Frontal cortex (tissue), 4 donors: Measurements from ENCODE around the gene KRT1. TPM values are rescaled to one million over a fixed set of nuclear protein-coding genes. Genes with fewer than 3 reads are reported as not detected.
"Not testable (repeated sequence)": the region's sequence is repeated elsewhere in the genome, so short reads cannot be mapped to it uniquely, and the experiment has no call there.

Source experiments
- DNase-seq, 2 donors: peaks; one replicate each; pipeline ENCODE4 v3.0.0; 2012; ENCODE audit warnings: low spot score in 2 of 2
- FAIRE-seq: peaks from 2 replicates; lab custom pipeline; 2012; peaks lifted over from hg19 to GRCh38; lab: Jason Lieb, UNC
- total RNA-seq: library from RNA; depleted of rRNA; stranded (reverse); fragments of >200 nt; gene quantifications from one replicate; pipeline ENCODE4 v1.2.3, GENCODE V29; 2014
- donor health status: control.
- donor health status: control.
- donor health status: control.

The KRT1 gene
- total RNA-seq: 0.82 TPM

DNA sequence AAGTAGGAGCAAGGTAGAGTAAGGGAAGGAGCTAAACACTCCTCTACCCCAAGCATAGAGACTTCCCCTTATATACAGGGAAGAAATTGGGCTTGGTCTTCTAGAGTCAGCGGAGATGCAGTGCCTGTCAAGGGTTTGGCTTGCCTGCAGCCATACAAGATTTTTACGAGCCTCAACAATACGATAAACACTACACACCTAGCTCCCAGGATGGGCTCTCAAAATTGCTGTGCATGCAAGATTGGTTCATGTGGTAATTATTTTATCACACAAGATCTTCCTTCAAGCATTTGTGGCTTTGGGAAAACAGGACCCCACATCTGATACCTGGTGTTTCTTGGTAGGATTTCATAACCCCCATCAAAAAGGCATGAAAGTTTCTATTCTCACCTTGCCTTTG lies at the start of gene KRT1:
KRT1 (minus strand) TSS at position 45 of the 400 bp plus-strand sequence. CDS start 59 bp downstream, outside the sequence.
- no peak for FAIRE-seq
- no peak for DNase-seq

- DNase-seq (no peak), FAIRE-seq (no peak)
Observed at GRCh38 chr12:52729147-52729546, 48.9 kb upstream of the KRT1 start.

DNA sequence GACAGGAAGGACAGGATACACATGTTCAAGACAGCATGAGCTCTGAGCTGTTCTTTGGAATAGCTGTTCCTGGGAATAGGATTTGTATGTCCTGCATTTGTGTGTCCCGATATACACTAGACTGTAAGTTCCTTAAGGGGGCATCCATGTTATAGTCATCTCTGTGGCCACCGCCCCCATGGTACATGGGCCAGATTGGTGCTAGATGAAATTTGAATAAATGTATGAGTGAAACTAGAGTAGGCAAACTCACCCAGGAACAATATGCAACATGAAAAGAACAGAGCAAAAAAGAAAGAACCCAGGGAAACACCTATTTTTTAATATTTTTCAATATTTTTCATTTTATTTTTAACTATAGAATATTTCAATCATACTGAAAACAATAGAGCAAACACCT lies 48.2 kb upstream of the KRT1 start:
- FAIRE-seq (no peak), DNase-seq (no peak)

DNA sequence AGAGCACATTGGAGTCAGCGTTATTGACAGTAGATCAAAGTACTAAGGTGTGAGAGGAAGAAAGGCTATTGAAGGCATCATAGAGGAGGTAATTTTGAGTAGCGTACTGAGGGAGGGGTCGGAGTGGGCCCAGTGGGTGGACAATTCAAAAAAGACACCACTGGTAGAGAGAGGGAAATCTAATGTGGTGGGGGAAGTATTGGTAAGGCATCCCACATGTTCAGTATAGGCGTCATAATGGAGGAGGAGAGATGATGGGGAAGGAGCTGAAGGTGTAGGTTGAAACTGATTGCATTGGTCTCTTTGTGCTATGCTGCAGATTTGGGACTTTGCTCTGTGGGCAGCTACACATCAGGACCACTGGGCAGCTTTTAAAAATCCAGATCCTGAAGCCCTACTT lies 46.8 kb upstream of the KRT1 start:
- no peak for FAIRE-seq
- no peak for DNase-seq

- DNase-seq (no peak), FAIRE-seq (no peak)
Observed at GRCh38 chr12:52726451-52726850, 46.2 kb upstream of the KRT1 start.

GRCh38 chr12:52724384-52724783 lies 44.2 kb upstream of the KRT1 start:
- no peak for DNase-seq
- no peak for FAIRE-seq

GRCh38 chr12:52722680-52723079 lies 42.5 kb upstream of the KRT1 start:
- no peak for DNase-seq
- FAIRE-seq: no peak

GRCh38 chr12:52721838-52722470 lies 41.7 kb upstream of the KRT1 start:
- FAIRE-seq: no peak
- no peak for DNase-seq

DNA sequence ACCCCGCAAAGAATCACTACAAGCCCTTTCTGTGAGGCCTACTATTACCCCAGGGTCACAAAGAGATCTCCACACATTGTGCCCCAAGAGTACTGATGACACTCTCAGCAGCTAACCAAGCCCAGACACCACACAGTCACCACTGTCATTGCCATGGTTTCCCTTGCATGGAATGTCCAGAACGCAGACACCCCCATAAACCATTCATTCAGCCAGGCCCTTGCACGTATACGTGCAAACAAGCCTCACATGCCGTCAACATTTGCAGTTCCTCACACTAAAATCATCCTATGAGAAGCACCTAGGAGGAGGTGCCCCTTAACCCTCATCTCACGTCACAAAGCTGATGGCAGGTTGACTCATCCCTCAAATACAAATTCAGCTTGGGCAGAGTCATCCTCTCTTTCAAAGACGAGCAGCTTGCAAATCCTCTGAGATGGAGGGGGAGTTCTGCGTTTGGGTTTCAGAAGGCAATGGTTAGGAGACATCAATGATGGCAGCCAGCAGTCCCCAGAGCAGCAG lies 40.2 kb upstream of the KRT1 start:
- DNase-seq (no peak), FAIRE-seq (no peak)

GRCh38 chr12:52716061-52716460 lies 35.9 kb upstream of the KRT1 start:
- FAIRE-seq: no peak
- DNase-seq: no peak

DNA sequence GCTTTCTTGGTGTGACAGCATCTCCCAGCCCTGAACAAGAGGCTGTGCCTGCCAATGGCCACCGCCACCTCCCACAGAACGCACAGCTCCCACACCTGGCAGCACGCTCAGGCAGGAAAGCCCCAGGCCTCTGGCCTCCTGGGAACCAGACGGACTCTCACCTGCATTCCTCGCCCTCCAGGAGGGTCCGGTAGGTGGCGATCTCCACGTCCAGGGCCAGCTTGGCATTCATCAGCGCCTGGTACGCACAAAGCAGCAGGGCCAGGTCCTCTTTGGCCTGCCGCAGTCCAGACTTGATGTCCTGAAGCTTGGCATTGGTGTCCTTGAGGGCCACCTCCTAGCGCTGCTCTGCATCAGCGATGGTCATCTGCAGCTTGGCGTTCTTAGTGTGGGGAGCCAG lies 35.2 kb upstream of the KRT1 start:
- no peak for FAIRE-seq
- DNase-seq: no peak

- no peak for FAIRE-seq
- DNase-seq: no peak
Observed at GRCh38 chr12:52714887-52715281, 34.7 kb upstream of the KRT1 start.

DNA sequence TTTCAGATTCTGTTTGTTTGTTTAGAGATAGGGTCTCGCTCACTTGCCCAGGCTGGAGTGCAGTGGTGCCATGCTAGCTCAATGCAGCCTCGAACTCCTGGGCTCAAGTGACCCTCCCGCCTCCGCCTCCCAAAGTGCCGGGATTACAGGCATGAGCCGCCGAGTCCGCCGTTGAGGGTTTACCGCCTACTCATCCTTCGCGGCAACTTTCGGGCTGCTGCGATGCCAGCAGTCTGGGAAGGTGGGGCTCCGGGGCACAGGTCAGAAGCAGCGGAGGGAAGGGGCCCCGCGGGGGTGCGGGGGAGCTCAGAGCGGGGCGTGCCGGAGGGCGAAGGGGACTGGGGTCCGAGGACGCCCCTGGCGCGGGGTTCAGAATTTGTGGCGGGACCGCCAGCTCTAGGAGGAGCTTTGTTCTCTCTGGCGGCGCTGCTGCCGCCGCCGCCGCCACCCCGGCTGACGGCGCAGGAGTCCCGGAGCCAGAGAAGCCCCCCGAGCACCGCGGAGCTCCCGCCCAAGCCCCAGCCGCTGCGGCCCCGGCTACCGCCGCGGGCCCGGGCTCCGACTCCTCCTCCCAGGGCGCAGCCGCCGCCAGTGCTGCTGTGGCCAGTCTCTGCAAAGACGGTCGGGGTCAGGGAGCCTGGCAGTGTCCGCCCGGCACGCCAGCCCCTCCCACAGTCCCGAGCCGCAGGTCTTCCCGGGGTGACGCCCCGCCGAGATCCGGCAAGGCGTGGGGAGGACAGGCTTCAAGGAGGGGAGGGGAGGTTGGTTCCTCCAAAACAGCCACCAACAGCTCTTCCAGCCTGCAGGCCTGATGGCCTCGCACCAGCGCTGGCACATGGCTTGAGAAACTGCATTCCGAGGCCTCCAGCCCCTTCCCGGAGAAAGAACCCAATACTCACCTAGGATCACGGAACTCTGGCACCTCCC lies 34.0 kb upstream of the KRT1 start:
- FAIRE-seq (no peak), DNase-seq (no peak)

- not testable (repeated sequence) for FAIRE-seq
Observed at GRCh38 chr12:52712122-52712521, 31.9 kb upstream of the KRT1 start.

DNA sequence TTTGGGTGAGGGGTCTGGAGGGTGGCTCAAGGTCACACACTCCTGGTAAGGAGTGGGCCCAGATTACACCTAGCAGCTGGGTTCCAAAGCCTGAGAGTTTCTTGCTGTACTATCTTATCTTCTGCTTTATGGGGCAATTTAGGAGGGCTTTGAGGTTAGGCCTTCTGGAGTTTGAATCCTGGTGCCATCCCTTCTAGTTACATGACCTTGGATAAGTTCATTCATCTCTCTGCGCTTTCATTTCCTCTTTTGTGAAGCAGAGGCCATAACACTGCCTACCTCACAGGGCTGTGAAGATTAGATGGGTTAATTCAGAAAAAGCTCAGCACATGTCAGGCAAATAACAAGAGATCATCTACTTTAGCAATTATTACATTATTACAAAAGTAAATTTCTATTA lies 30.5 kb upstream of the KRT1 start:
- FAIRE-seq (no peak), DNase-seq (no peak)

More at GRCh38 chr12:52712122-52712521, 31.9 kb upstream of the KRT1 start:
- DNase-seq: not testable (repeated sequence)

GRCh38 chr12:52708010-52708409 lies 27.8 kb upstream of the KRT1 start:
- FAIRE-seq (no peak), DNase-seq (no peak)

- FAIRE-seq: no peak
- no peak for DNase-seq
Observed at GRCh38 chr12:52704464-52704863, 24.3 kb upstream of the KRT1 start.

- DNase-seq (no peak), FAIRE-seq (no peak)
Observed at GRCh38 chr12:52703878-52704277, 23.7 kb upstream of the KRT1 start.

GRCh38 chr12:52703424-52703823 lies 23.2 kb upstream of the KRT1 start, which contains the start of gene KRT77:
TSS of gene KRT77 (minus strand) at chr12:52703524. CDS start at chr12:52703434, 90 bp downstream.
- FAIRE-seq: no peak

DNA sequence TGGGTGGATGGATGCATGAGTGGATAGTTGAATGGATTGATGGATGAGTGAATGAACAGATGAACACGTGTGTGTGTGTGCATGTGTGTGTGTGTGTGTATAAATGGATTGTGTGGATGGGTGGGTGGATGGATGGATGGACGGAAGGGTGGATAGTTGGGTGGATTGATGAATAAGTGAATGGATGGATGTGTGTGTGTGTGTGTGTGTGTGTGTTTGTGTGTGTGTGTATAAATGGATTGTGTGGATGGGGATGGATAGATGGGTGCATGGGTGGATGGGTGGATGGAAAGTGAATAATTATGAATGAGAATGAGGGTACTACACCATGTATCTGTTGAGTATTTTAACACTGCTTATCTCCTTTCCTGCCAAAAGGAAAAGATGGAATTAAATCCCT lies 22.1 kb upstream of the KRT1 start:
- DNase-seq (no peak), FAIRE-seq (no peak)

More at GRCh38 chr12:52703424-52703823, 23.2 kb upstream of the KRT1 start, which contains the start of gene KRT77:
- DNase-seq: no peak

DNA sequence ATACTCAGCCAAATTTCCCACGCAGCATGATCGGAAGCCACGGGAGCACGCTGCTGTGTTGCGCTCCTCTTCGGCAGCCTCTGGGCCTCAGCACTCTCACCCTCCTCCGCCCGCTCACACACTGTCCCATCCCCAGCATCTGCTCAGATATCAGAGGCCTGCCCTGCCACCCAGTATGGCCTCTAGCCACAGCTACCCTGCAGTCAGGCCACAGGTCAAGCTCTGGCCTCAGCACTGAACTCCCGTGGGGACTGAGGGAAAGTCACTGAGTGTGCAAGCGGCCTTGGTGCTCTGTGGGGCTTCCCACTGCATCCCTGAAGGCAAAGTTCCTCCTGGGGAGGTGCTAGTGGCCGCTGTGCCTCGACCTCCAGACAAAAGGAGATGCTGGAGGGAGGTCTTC lies 21.1 kb upstream of the KRT1 start:
- DNase-seq (no peak), FAIRE-seq (no peak)
